HG03097 (cell line): ENCODE results near the gene ASF1A.

ENCODE experiments used
- ATAC-seq: cut with Tn5 transposase; IDR thresholded peaks from one replicate; pipeline ENCODE4 v1.9.1; 2021; ENCODE audit not compliant: unreplicated experiment, low FRiP score

The ASF1A gene

GRCh38 chr6:118881440-118882313 is 12.3 kb upstream of the ASF1A start:
- ATAC-seq = peak; percentile 56

GRCh38 chr6:118882314-118882905 is 11.5 kb upstream of the ASF1A start:
- no peak for ATAC-seq

- ATAC-seq = no peak
Observed at GRCh38 chr6:118886641-118887040, 7.3 kb upstream of the ASF1A start.

GRCh38 chr6:118889163-118889562 is 4.8 kb upstream of the ASF1A start:
- ATAC-seq = no peak

- no peak for ATAC-seq
Observed at GRCh38 chr6:118890997-118891790, 2.8 kb upstream of the ASF1A start.

GRCh38 chr6:118892355-118892991 is 1.5 kb upstream of the ASF1A start:
- no peak for ATAC-seq

GRCh38 chr6:118893064-118893806 is 717 bp upstream of the ASF1A start:
- ATAC-seq = peak; percentile 7

- ATAC-seq = peak; percentile 39
Observed at GRCh38 chr6:118894425-118895260, 691 bp downstream of the ASF1A start.

GRCh38 chr6:118895261-118895560 is 1.3 kb downstream of the ASF1A start:
- no peak for ATAC-seq

GRCh38 chr6:118895859-118896258 is 1.9 kb downstream of the ASF1A start:
- no peak for ATAC-seq

- peak; percentile 15 for ATAC-seq
Observed at GRCh38 chr6:118896339-118897136, 2.6 kb downstream of the ASF1A start.

- ATAC-seq = no peak
Observed at GRCh38 chr6:118897386-118897785, 3.4 kb downstream of the ASF1A start.

- no peak for ATAC-seq
Observed at GRCh38 chr6:118899948-118900347, 6.0 kb downstream of the ASF1A start.

- no peak for ATAC-seq
Observed at GRCh38 chr6:118902726-118903125, 8.8 kb downstream of the ASF1A start.

- no peak for ATAC-seq
Observed at GRCh38 chr6:118903138-118903537, 9.2 kb downstream of the ASF1A start.

GRCh38 chr6:118903691-118904090 is 9.7 kb downstream of the ASF1A start:
- ATAC-seq = no peak

- ATAC-seq = no peak
Observed at GRCh38 chr6:118905084-118905483, 11.1 kb downstream of the ASF1A start.

GRCh38 chr6:118905851-118906250 is 11.9 kb downstream of the ASF1A start:
- no peak for ATAC-seq

GRCh38 chr6:118908441-118908840 is 14.5 kb downstream of the ASF1A start:
- ATAC-seq = no peak
